Lower lobe of right lung (tissue), 2 donors: ENCODE data around the gene P2RX7. TPM values are rescaled to one million over a fixed set of nuclear protein-coding genes. Genes with fewer than 3 reads are reported as not detected.
"Not testable (repeated sequence)": the region's sequence is repeated elsewhere in the genome, so short reads cannot be mapped to it uniquely, and the experiment has no call there.

ENCODE experiments used
- ATAC-seq, 2 donors: fragments of 200-7000 bp; cut with Tn5 transposase; one replicate each; pipeline ENCODE4 v1.9.1; 2020 to 2022; ENCODE audit warnings: mild to moderate bottlenecking in 2 of 2, moderate library complexity in 2 of 2
- DNase-seq: peaks from one replicate; pipeline ENCODE4 v3.0.0-alpha.2; 2020
- H3K27ac ChIP-seq: fragments of 200-600 bp; one replicate; pipeline ENCODE4 v1.8.0; 2022
- H3K27me3 ChIP-seq: fragments of 200-600 bp; one replicate; pipeline ENCODE4 v1.8.0; 2022; ENCODE audit warnings: low read depth
- H3K36me3 ChIP-seq: fragments of 200-600 bp; one replicate; pipeline ENCODE4 v1.8.0; 2022; ENCODE audit warnings: mild to moderate bottlenecking
- H3K4me1 ChIP-seq: fragments of 200-600 bp; one replicate; pipeline ENCODE4 v1.8.0; 2022
- H3K4me3 ChIP-seq: fragments of 200-600 bp; one replicate; pipeline ENCODE4 v1.8.0; 2022; ENCODE audit warnings: mild to moderate bottlenecking
- H3K9me3 ChIP-seq: fragments of 200-600 bp; one replicate; pipeline ENCODE4 v1.8.0; 2022
- CTCF ChIP-seq: fragments of 200-600 bp; IDR thresholded peaks from one replicate; pipeline ENCODE4 v1.8.0; 2022; ENCODE audit warnings: antibody characterized with exemption, mild to moderate bottlenecking
- intact Hi-C: fragments of 100-400 bp; cut with DNase I; formaldehyde crosslinking; loops from one replicate; pipeline ENCODE4 v1.11.0; 2022
- total RNA-seq: library from RNA; stranded (reverse); fragmentation: NEBNext Ultra II Directional; extraction: Animal tissue kit (Norgen Biotek cat#: 25700); gene quantifications from one replicate; pipeline ENCODE4 v1.2.1, GENCODE V29; 2021
- donor health status: DM: no; HTN: yes; CAD: no; lungs with severe emphysema.

Gene P2RX7
- total RNA-seq, 1 donor from 2014 or later = 20.5 TPM

- no peak for TF ChIP-seq CTCF
- no peaks in the 10 kb centered on the region for H3K9me3 ChIP-seq
- no peak for DNase-seq
Observed at GRCh38 chr12:121139286-121139685, 6.6 kb downstream of the P2RX7 start.

GRCh38 chr12:121142171-121142950 lies 9.7 kb downstream of the P2RX7 start:
- TF ChIP-seq CTCF = no peak
- intact Hi-C loops = no loop called here
- Histone ChIP-seq H3K4me3 (no peak overlapping the region), H3K9me3 (no peaks in the 10 kb centered on the region), H3K27ac (no peak overlapping the region), H3K4me1 (peaks cover 13% of the 10 kb centered on the region), H3K27me3 (no peaks in the 10 kb centered on the region), H3K36me3 (no peaks in the 10 kb centered on the region)
- DNase-seq (no peak), ATAC-seq (no peak)

More at GRCh38 chr12:121139286-121139685, 6.6 kb downstream of the P2RX7 start:
- intact Hi-C loops = no loop called here
- H3K36me3 ChIP-seq = no peaks in the 10 kb centered on the region
- H3K4me1 ChIP-seq = peaks cover 25% of the 10 kb centered on the region
- no peak overlapping the region for H3K4me3 ChIP-seq
- no peak overlapping the region for H3K27ac ChIP-seq
- ATAC-seq = no peak
- H3K27me3 ChIP-seq = no peaks in the 10 kb centered on the region

- ATAC-seq (peak; percentile 73 to 77), DNase-seq (no peak)
- Histone ChIP-seq H3K36me3 (no peaks in the 10 kb centered on the region), H3K4me1 (peaks cover 13% of the 10 kb centered on the region), H3K9me3 (no peaks in the 10 kb centered on the region), H3K27me3 (no peaks in the 10 kb centered on the region), H3K4me3 (no peak overlapping the region), H3K27ac (peak overlapping the region; percentile 80)
- no peak for TF ChIP-seq CTCF
- intact Hi-C loops = no loop called here
Observed at GRCh38 chr12:121144416-121144914, 11.8 kb downstream of the P2RX7 start.

GRCh38 chr12:121145221-121145620 lies 12.5 kb downstream of the P2RX7 start:
- H3K9me3 ChIP-seq = no peaks in the 10 kb centered on the region
- ATAC-seq (peak; percentile 63 to 66), DNase-seq (no peak)
- no peak overlapping the region for H3K4me3 ChIP-seq
- peak overlapping the region; percentile 80 for H3K27ac ChIP-seq
- H3K36me3 ChIP-seq = no peaks in the 10 kb centered on the region
- intact Hi-C loops = no loop called here
- peaks cover 13% of the 10 kb centered on the region for H3K4me1 ChIP-seq
- no peak for TF ChIP-seq CTCF
- H3K27me3 ChIP-seq = no peaks in the 10 kb centered on the region

GRCh38 chr12:121149289-121149688 lies 16.6 kb downstream of the P2RX7 start:
- DNase-seq = not testable (repeated sequence)

GRCh38 chr12:121154793-121155375 lies 22.2 kb downstream of the P2RX7 start:
- H3K27me3 ChIP-seq = no peaks in the 10 kb centered on the region
- H3K9me3 ChIP-seq = peaks cover 6% of the 10 kb centered on the region
- no peak overlapping the region for H3K4me3 ChIP-seq
- intact Hi-C loops = no loop called here
- ATAC-seq (no peak), DNase-seq (no peak)
- no peaks in the 10 kb centered on the region for H3K4me1 ChIP-seq
- peaks cover 14% of the 10 kb centered on the region for H3K36me3 ChIP-seq
- H3K27ac ChIP-seq = no peak overlapping the region
- no peak for TF ChIP-seq CTCF

More at GRCh38 chr12:121149289-121149688, 16.6 kb downstream of the P2RX7 start:
- H3K27ac ChIP-seq, ATAC-seq, H3K9me3 ChIP-seq, H3K4me1 ChIP-seq, H3K27me3 ChIP-seq, H3K4me3 ChIP-seq, H3K36me3 ChIP-seq, intact Hi-C loops: not testable (repeated sequence)
